Measurements from ENCODE around the gene DSCAML1.

Gene DSCAML1

DNA sequence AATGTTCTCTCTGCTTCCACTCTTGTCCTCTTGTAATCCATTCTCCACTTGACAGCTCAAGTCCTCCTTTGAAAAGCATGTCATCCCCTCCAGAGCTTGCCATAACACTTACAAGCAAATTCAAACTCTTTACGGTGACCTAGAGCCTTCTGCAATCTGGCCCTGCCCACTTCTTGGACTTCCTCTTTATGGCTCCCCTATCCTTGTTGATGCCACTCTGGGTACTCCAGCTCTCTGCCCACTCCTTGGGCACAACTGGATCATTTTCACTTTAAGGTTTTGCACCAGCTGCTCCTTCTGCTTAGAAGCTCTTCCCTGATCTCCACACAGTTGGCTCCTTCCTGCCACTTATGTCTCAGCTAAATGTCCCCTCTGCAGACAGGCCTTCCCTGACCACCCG is 217.9 kb downstream of the DSCAML1 start:
- H2BK5ac ChIP-seq (ENCODE audit: low read length), result no peak overlapping the region

DNA sequence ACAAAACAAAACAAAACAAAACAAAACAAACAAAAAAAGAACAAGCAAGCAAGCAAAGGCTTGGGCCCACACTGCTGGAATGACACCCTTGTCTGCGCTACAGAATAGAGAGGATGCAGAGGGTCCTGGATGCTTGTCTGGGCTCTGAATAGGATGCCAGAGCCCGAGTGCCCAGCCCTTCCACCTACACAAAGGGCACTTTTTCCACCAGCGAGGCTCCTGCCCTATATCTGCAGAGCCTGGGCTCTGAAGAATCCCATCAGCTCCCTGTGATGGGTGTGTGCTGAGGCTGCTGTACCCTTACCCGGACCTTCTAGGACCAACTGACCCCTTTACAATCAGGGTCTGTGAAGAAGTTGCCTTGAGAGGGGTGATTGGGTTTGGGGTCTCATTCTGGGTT is 221.2 kb downstream of the DSCAML1 start:
- no peak overlapping the region for H2BK120ac ChIP-seq (ENCODE audit: low read depth, low read length)
- no peak overlapping the region for H2BK12ac ChIP-seq (ENCODE audit: low read length)
- H3K4me2 ChIP-seq (ENCODE audit: insufficient read depth, low read length, poor library complexity, severe bottlenecking), result no peak overlapping the region
- peaks cover 0 to 10% (median 0%) of the 10 kb centered on the region in 3 experiments for H3K27me3 ChIP-seq (ENCODE audit: control insufficient read depth in 3 of 3, insufficient read depth in 3 of 3, low read depth in 1 of 3, low read length in 3 of 3)
- no peak overlapping the region for H2BK5ac ChIP-seq (ENCODE audit: low read length)
- no peak overlapping the region for H3K18ac ChIP-seq (ENCODE audit: low read length)
- H3K4me3 ChIP-seq (ENCODE audit: low read length in 2 of 2), result no peak overlapping the region
- H2BK15ac ChIP-seq (ENCODE audit: low read length), result no peak overlapping the region
- no peak overlapping the region for H4K91ac ChIP-seq (ENCODE audit: low read depth, low read length, poor library complexity)
- no CpG with 5 or more reads among the region's 4 CpGs for WGBS, 2 donors (ENCODE audit: extremely low coverage in 2 of 2, insufficient read length in 2 of 2, insufficient replicate concordance in 1 of 2)
- no peaks in the 10 kb centered on the region for H3K36me3 ChIP-seq (replicated peaks in 1 of 2; ENCODE audit: control insufficient read depth in 2 of 2, insufficient read depth in 2 of 2, low read length in 2 of 2)
- H3K27ac ChIP-seq (replicated peaks; ENCODE audit: low read length), result no peak overlapping the region
- H3K9me3 ChIP-seq (replicated peaks in 1 of 2; ENCODE audit: control insufficient read depth in 2 of 2, insufficient read depth in 1 of 2, low read depth in 1 of 2, low read length in 2 of 2), result no peaks in the 10 kb centered on the region
- H3K4me1 ChIP-seq (ENCODE audit: control insufficient read depth in 2 of 2, insufficient read depth in 1 of 2, low read depth in 1 of 2, low read length in 2 of 2), result no peaks in the 10 kb centered on the region
- DNase-seq (ENCODE audit: low spot score), result no peak
- no peak overlapping the region for H3K14ac ChIP-seq (ENCODE audit: low read length)
- H4K8ac ChIP-seq (ENCODE audit: low read depth, low read length), result no peak overlapping the region
- H2AFZ ChIP-seq (ENCODE audit: low read length), result no peak overlapping the region
- H2AK5ac ChIP-seq (ENCODE audit: low read depth, low read length), result no peak overlapping the region
- no peak overlapping the region for H3K9ac ChIP-seq (ENCODE audit: low read depth, low read length, poor library complexity)
- H3K23ac ChIP-seq (ENCODE audit: low read depth, low read length, poor library complexity), result no peak overlapping the region
- H3K4ac ChIP-seq (ENCODE audit: low read length), result no peak overlapping the region
- no peaks in the 10 kb centered on the region for H3K79me1 ChIP-seq (ENCODE audit: low read depth, low read length)

More for the DNA sequence above, 217.9 kb downstream of the DSCAML1 start:
- Histone ChIP-seq H3K9ac (ENCODE audit: low read depth, low read length, poor library complexity) (no peak overlapping the region), H3K27me3 (ENCODE audit: control insufficient read depth in 3 of 3, insufficient read depth in 3 of 3, low read depth in 1 of 3, low read length in 3 of 3) (no peaks in the 10 kb centered on the region), H2BK12ac (ENCODE audit: low read length) (no peak overlapping the region), H3K4me3 (ENCODE audit: low read length in 2 of 2) (no peak overlapping the region), H4K8ac (ENCODE audit: low read depth, low read length) (no peak overlapping the region), H3K9me3 (replicated peaks in 1 of 2; ENCODE audit: control insufficient read depth in 2 of 2, insufficient read depth in 1 of 2, low read depth in 1 of 2, low read length in 2 of 2) (no peaks in the 10 kb centered on the region), H2AK5ac (ENCODE audit: low read depth, low read length) (no peak overlapping the region), H3K4me1 (ENCODE audit: control insufficient read depth in 2 of 2, insufficient read depth in 1 of 2, low read depth in 1 of 2, low read length in 2 of 2) (peaks cover 11 to 12% of the 10 kb centered on the region in 2 donors), H3K23ac (ENCODE audit: low read depth, low read length, poor library complexity) (no peak overlapping the region), H4K91ac (ENCODE audit: low read depth, low read length, poor library complexity) (no peak overlapping the region), H2AFZ (ENCODE audit: low read length) (no peak overlapping the region), H3K4me2 (ENCODE audit: insufficient read depth, low read length, poor library complexity, severe bottlenecking) (no peak overlapping the region), H3K18ac (ENCODE audit: low read length) (no peak overlapping the region), H3K4ac (ENCODE audit: low read length) (no peak overlapping the region), H2BK15ac (ENCODE audit: low read length) (no peak overlapping the region), H3K79me1 (ENCODE audit: low read depth, low read length) (no peaks in the 10 kb centered on the region), H3K27ac (replicated peaks; ENCODE audit: low read length) (no peak overlapping the region), H2BK120ac (ENCODE audit: low read depth, low read length) (no peak overlapping the region), H3K14ac (ENCODE audit: low read length) (no peak overlapping the region), H3K36me3 (replicated peaks in 1 of 2; ENCODE audit: control insufficient read depth in 2 of 2, insufficient read depth in 2 of 2, low read length in 2 of 2) (no peaks in the 10 kb centered on the region)
- no CpG with 5 or more reads among the region's 2 CpGs for WGBS, 2 donors (ENCODE audit: extremely low coverage in 2 of 2, insufficient read length in 2 of 2, insufficient replicate concordance in 1 of 2)
- DNase-seq (ENCODE audit: low spot score), result no peak

GRCh38 chr11:117574551-117574950 is 222.5 kb downstream of the DSCAML1 start:
- no peak overlapping the region for H3K14ac ChIP-seq (ENCODE audit: low read length)
- H2BK15ac ChIP-seq (ENCODE audit: low read length), result no peak overlapping the region
- no CpG with 5 or more reads among the region's 3 CpGs for WGBS, 2 donors (ENCODE audit: extremely low coverage in 2 of 2, insufficient read length in 2 of 2, insufficient replicate concordance in 1 of 2)
- peaks cover 0 to 11% (median 0%) of the 10 kb centered on the region in 3 experiments for H3K27me3 ChIP-seq (ENCODE audit: control insufficient read depth in 3 of 3, insufficient read depth in 3 of 3, low read depth in 1 of 3, low read length in 3 of 3)
- no peaks in the 10 kb centered on the region for H3K79me1 ChIP-seq (ENCODE audit: low read depth, low read length)
- no peak overlapping the region for H2BK120ac ChIP-seq (ENCODE audit: low read depth, low read length)
- no peak overlapping the region for H3K18ac ChIP-seq (ENCODE audit: low read length)
- H2AFZ ChIP-seq (ENCODE audit: low read length), result no peak overlapping the region
- peak overlapping the region; percentile 41 for H4K91ac ChIP-seq (ENCODE audit: low read depth, low read length, poor library complexity)
- H3K9ac ChIP-seq (ENCODE audit: low read depth, low read length, poor library complexity), result no peak overlapping the region
- no peak overlapping the region for H3K27ac ChIP-seq (replicated peaks; ENCODE audit: low read length)
- H2AK5ac ChIP-seq (ENCODE audit: low read depth, low read length), result peak overlapping the region; percentile 32
- no peak overlapping the region for H3K4me3 ChIP-seq (ENCODE audit: low read length in 2 of 2)
- H3K4ac ChIP-seq (ENCODE audit: low read length), result no peak overlapping the region
- H2BK5ac ChIP-seq (ENCODE audit: low read length), result no peak overlapping the region
- H3K36me3 ChIP-seq (replicated peaks in 1 of 2; ENCODE audit: control insufficient read depth in 2 of 2, insufficient read depth in 2 of 2, low read length in 2 of 2), result no peaks in the 10 kb centered on the region
- no peak for DNase-seq (ENCODE audit: low spot score)
- H3K4me1 ChIP-seq (ENCODE audit: control insufficient read depth in 2 of 2, insufficient read depth in 1 of 2, low read depth in 1 of 2, low read length in 2 of 2), result no peaks in the 10 kb centered on the region
- no peak overlapping the region for H2BK12ac ChIP-seq (ENCODE audit: low read length)
- H4K8ac ChIP-seq (ENCODE audit: low read depth, low read length), result no peak overlapping the region
- H3K9me3 ChIP-seq (replicated peaks in 1 of 2; ENCODE audit: control insufficient read depth in 2 of 2, insufficient read depth in 1 of 2, low read depth in 1 of 2, low read length in 2 of 2), result no peaks in the 10 kb centered on the region
- H3K4me2 ChIP-seq (ENCODE audit: insufficient read depth, low read length, poor library complexity, severe bottlenecking), result no peak overlapping the region
- H3K23ac ChIP-seq (ENCODE audit: low read depth, low read length, poor library complexity), result no peak overlapping the region

DNA sequence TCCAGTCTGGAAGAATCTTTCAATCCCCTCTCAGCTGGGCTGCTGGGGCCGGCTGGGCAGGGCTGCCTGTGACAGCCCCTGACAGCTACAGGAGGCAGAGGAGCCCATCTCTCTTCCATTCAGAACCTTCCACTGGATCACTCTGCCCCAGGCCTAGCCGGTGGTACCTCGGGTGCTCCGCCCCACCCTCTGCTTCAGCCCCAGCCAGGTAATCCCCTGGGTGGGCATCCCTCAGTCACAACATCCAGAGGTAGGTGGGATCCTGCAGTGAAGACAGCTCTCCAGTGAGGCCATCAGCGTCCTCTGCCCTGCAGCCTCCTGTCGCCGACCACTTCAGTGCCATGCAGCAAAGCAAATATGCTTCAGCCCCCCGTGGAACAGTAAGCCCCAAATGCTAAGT is 223.7 kb downstream of the DSCAML1 start:
- Histone ChIP-seq H4K91ac (ENCODE audit: low read depth, low read length, poor library complexity) (no peak overlapping the region), H2BK120ac (ENCODE audit: low read depth, low read length) (no peak overlapping the region), H3K27me3 (ENCODE audit: control insufficient read depth in 3 of 3, insufficient read depth in 3 of 3, low read depth in 1 of 3, low read length in 3 of 3) (peaks cover 0 to 13% (median 0%) of the 10 kb centered on the region in 3 experiments), H3K23ac (ENCODE audit: low read depth, low read length, poor library complexity) (no peak overlapping the region), H3K79me1 (ENCODE audit: low read depth, low read length) (no peaks in the 10 kb centered on the region), H3K9ac (ENCODE audit: low read depth, low read length, poor library complexity) (no peak overlapping the region), H3K4me3 (ENCODE audit: low read length in 2 of 2) (no peak overlapping the region), H3K4me1 (ENCODE audit: control insufficient read depth in 2 of 2, insufficient read depth in 1 of 2, low read depth in 1 of 2, low read length in 2 of 2) (no peaks in the 10 kb centered on the region), H2AFZ (ENCODE audit: low read length) (no peak overlapping the region), H3K36me3 (replicated peaks in 1 of 2; ENCODE audit: control insufficient read depth in 2 of 2, insufficient read depth in 2 of 2, low read length in 2 of 2) (no peaks in the 10 kb centered on the region), H2BK15ac (ENCODE audit: low read length) (no peak overlapping the region), H3K27ac (replicated peaks; ENCODE audit: low read length) (no peak overlapping the region), H2AK5ac (ENCODE audit: low read depth, low read length) (no peak overlapping the region), H3K4ac (ENCODE audit: low read length) (no peak overlapping the region), H4K8ac (ENCODE audit: low read depth, low read length) (no peak overlapping the region), H2BK5ac (ENCODE audit: low read length) (no peak overlapping the region), H3K14ac (ENCODE audit: low read length) (no peak overlapping the region), H3K4me2 (ENCODE audit: insufficient read depth, low read length, poor library complexity, severe bottlenecking) (no peak overlapping the region), H2BK12ac (ENCODE audit: low read length) (no peak overlapping the region), H3K18ac (ENCODE audit: low read length) (no peak overlapping the region), H3K9me3 (replicated peaks in 1 of 2; ENCODE audit: control insufficient read depth in 2 of 2, insufficient read depth in 1 of 2, low read depth in 1 of 2, low read length in 2 of 2) (no peaks in the 10 kb centered on the region)
- DNase-seq (ENCODE audit: low spot score), result no peak
- no CpG with 5 or more reads among the region's 8 CpGs for WGBS, 2 donors (ENCODE audit: extremely low coverage in 2 of 2, insufficient read length in 2 of 2, insufficient replicate concordance in 1 of 2)
